Aorta (tissue), 5 donors: ENCODE results near the gene TMEM145. TPM values are rescaled to one million over a fixed set of nuclear protein-coding genes. Genes with fewer than 3 reads are reported as not detected.
"Not testable (repeated sequence)": the region's sequence is repeated elsewhere in the genome, so short reads cannot be mapped to it uniquely, and the experiment has no call there.

Experiments
- ATAC-seq: fragments of 200-7000 bp; cut with Tn5 transposase; one replicate; pipeline ENCODE4 v1.9.1; 2022; ENCODE audit warnings: moderate library complexity; ENCODE audit not compliant: low FRiP score
- DNase-seq, 2 donors: peaks; one replicate each; pipeline ENCODE4 v3.0.0-alpha.2; 2020
- H3K27ac ChIP-seq, 2 donors: one replicate each; pipeline ENCODE4 v1.5.1; 2013; ENCODE audit warnings: low read length in 2 of 2, mild to moderate bottlenecking in 2 of 2, moderate library complexity in 2 of 2, control low read depth in 1 of 2, inconsistent platforms in 1 of 2, low read depth in 1 of 2
- H3K27me3 ChIP-seq, 2 donors: one replicate each; pipeline ENCODE4 v1.6.1; 2013; ENCODE audit warnings: control low read depth in 1 of 2, low read length in 1 of 2, mild to moderate bottlenecking in 1 of 2, moderate library complexity in 1 of 2; ENCODE audit not compliant: insufficient read depth in 2 of 2, control insufficient read depth in 1 of 2
- H3K36me3 ChIP-seq, 2 donors: one replicate each; pipeline ENCODE4 v1.6.1; 2013; ENCODE audit warnings: control low read depth in 1 of 2, low read length in 1 of 2, mild to moderate bottlenecking in 1 of 2; ENCODE audit not compliant: insufficient read depth in 2 of 2, control insufficient read depth in 1 of 2
- H3K4me1 ChIP-seq, 2 donors: one replicate each; pipeline ENCODE4 v1.6.1; 2013; ENCODE audit warnings: low read length in 2 of 2, control low read depth in 1 of 2, mild to moderate bottlenecking in 1 of 2, moderate library complexity in 1 of 2; ENCODE audit not compliant: insufficient read depth in 2 of 2, control insufficient read depth in 1 of 2
- H3K4me3 ChIP-seq, 2 donors: one replicate each; pipeline ENCODE4 v1.5.1; 2013; ENCODE audit warnings: low read length in 2 of 2, control low read depth in 1 of 2, mild to moderate bottlenecking in 1 of 2
- H3K9me3 ChIP-seq: one replicate; pipeline ENCODE4 v1.6.1; 2013; ENCODE audit warnings: mild to moderate bottlenecking, low read length; ENCODE audit not compliant: control insufficient read depth
- WGBS, 2 donors: extraction: QIAGEN DNeasy Blood & Tissue Kit; methylation state at CpG; one replicate each; pipeline ENCODE4 v1.1.7; 2013; 5-methylcytosine and 5-hydroxymethylcytosine counted together
- intact Hi-C, 2 donors: fragments of 100-400 bp; cut with DNase I; formaldehyde crosslinking; loops; one replicate each; pipeline versions ENCODE4 v1.14.2 to v1.15.0; 2022
- polyA plus RNA-seq, 2 donors: library from polyadenylated mRNA; stranded (reverse); fragments of 200-250 nt; gene quantifications; one replicate each; pipeline ENCODE4 v1.2.3, GENCODE V29; 2013
- total RNA-seq, 2 donors: library from RNA; stranded (reverse); fragmentation: NEBNext Ultra II Directional; extraction: Animal tissue kit (Norgen Biotek cat#: 25700); gene quantifications; one replicate each; pipeline ENCODE4 v1.2.1, GENCODE V29; 2021
- donor health status: healthy with polysubstance abuse.
- donor health status: Bipolar disorder and iron deficiency.
- donor health status: DM: no; HTN: no; CAD: no.
- donor health status: DM: no; HTN: no; CAD: no.
- donor health status: DM: yes; HTN: yes; CAD: no.

Gene TMEM145
- total and polyA plus RNA-seq, 4 donors, result not detected

DNA sequence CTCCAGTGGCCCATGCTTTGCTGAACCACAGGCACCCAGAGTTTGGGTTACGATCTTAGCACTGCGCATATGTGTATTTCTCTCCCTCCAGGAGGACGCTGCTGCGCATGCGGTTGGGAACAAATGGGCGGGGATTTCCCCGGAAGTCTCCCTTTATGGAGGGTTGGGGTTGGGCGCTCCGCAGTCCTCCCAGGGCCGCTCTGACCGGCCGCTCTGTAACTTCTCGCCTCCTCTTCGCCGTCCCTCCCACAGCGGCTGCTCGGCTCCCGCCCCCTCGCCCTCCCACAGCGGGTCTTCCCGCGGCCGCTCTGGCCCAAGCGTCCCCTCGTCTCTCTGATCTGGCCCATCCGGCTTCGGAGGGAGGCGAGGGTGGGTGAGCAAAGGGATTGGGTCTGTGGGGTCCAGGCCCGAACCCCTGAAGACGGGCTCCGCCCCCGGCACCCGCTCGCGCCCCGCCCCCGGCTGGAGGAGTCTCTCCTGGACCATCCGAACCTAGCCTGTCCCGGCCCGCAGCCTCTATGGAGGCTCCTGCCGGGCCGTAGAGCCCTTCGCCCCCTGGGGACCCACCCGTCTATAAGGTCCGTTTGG is 12.3 kb downstream of the TMEM145 start, which contains the start of gene MEGF8:
TSS of gene MEGF8 (plus strand) at position 328 of the 588 bp plus-strand sequence. CDS start 609 bp downstream, outside the sequence.
- ATAC-seq, result peak; percentile 98

DNA sequence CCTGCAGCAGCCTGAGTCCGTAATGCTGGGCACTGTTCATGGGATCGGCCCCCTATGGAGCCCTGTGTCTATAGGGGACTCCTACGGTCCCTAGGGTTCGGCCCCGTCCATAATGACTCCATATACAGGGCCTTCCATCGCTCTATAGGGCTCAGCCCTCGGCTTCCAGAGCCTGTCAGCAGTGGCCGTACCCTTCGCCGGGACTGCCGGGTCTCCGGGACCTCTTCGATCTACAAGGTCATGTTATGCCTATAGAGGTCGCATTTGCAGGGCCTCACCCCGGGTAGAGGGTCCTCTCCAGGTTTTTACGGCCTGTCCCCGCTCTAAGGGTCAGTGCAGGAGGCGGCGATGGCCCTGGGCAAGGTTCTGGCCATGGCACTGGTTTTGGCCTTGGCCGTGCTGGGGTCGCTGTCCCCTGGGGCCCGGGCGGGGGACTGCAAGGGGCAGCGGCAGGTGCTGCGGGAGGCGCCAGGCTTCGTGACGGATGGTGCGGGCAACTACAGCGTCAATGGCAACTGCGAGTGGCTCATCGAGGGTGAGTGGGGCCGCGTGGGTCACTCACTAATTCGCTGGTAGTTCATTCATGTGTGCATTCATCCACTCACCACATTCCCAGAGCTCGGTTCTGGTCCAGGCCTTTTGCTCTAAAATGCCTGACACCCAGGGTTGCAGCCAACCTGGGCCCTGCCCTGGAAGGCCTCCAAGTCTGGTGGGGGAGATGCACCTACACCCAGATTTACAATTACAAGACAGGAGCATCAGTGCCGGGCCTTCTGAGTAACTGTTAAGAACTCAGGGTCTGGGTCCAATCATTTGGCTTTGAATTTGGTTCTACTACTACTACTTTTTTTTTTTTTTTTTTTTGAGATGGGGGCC is 13.0 kb downstream of the TMEM145 start:
- ATAC-seq (no peak), DNase-seq (peak in 1 of 2 donors; percentile 63)
- Histone ChIP-seq H3K27me3 (no peaks in the 10 kb centered on the region), H3K4me1 (no peaks in the 10 kb centered on the region), H3K27ac (no peak overlapping the region), H3K4me3 (peak overlapping the region; percentile 67 to 69), H3K9me3 (no peaks in the 10 kb centered on the region), H3K36me3 (no peaks in the 10 kb centered on the region)
- intact Hi-C loops, result loop anchor here (5.0 kb wide), 2 partner anchors 71 to 194 kb away; partner anchors contain the start of gene POU2F2 (in 2 of the 2)
- WGBS, 2 donors, result 4 to 5% methylated on average over 37 of the region's 37 CpGs

More for the DNA sequence above, 12.3 kb downstream of the TMEM145 start, which contains the start of gene MEGF8:
- peak within 1 kb of the TSS; percentile 67 to 69 for H3K4me3 ChIP-seq
- H3K27me3 ChIP-seq, result no peaks in the 10 kb centered on the region
- H3K27ac ChIP-seq, result no peak within 1 kb of the TSS
- H3K4me1 ChIP-seq, result no peaks in the 10 kb centered on the region
- peak; percentile 99 for DNase-seq
- no peaks in the 10 kb centered on the region for H3K36me3 ChIP-seq
- intact Hi-C loops, result loop anchor here (5.0 kb wide), 2 partner anchors 72 to 193 kb away; partner anchors contain the start of gene POU2F2 (in 2 of the 2)
- WGBS, 2 donors, result 1% methylated on average over 44 to 45 of the region's 45 CpGs
- no peaks in the 10 kb centered on the region for H3K9me3 ChIP-seq

DNA sequence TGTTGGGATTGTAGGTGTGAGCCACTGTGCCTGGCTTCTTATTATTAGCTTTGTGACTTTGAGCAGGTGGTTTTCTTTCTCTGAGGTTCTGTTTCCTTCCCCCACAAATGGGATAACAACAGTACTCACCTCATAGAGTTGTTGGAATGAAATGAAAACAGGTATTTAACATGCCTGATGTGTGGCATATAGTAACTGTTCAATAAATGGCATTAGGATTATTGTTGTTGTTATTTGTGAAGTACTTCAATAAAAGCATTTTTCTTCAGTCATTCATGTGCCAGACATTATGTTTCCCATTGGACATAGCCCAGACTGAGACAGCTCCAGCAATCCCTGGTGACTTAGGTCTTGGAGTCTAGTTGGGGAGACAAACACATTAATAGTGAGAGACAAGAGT is 13.9 kb downstream of the TMEM145 start:
- H3K4me3 ChIP-seq, result no peak overlapping the region

DNA sequence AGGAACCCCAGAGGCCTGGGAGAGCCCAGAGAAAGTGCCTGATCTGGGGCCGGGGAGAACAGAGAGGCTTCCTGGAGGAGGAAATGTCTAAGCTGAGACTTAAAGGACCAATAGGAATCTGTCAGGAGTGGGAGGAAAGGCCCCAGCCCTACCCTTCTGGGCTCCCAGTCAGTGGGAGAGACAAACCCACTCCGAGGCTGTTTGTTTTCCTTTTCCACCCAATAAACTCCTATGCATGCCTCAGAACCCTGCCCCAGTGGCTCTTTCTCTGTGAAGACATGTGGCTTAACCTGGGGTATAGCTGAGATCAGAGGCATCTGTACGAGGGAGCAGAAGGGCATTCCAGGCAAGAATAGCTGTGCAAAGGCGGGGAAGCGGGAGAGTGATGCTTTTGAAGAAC is 14.3 kb downstream of the TMEM145 start:
- Histone ChIP-seq H3K9me3 (no peaks in the 10 kb centered on the region), H3K27ac (no peak overlapping the region), H3K4me3 (no peak overlapping the region), H3K27me3 (no peaks in the 10 kb centered on the region), H3K4me1 (no peaks in the 10 kb centered on the region), H3K36me3 (no peaks in the 10 kb centered on the region)
- ATAC-seq, result no peak
- 86 to 92% methylated on average over 5 of the region's 5 CpGs for WGBS, 2 donors
- DNase-seq, result no peak
- intact Hi-C loops, result loop anchor here (5.0 kb wide), 2 partner anchors 70 to 195 kb away; partner anchors contain the start of gene POU2F2 (in 2 of the 2)

More for the DNA sequence above, 13.9 kb downstream of the TMEM145 start:
- intact Hi-C loops, result loop anchor here (5.0 kb wide), 2 partner anchors 70 to 195 kb away; partner anchors contain the start of gene POU2F2 (in 2 of the 2)
- Histone ChIP-seq H3K9me3 (no peaks in the 10 kb centered on the region), H3K36me3 (no peaks in the 10 kb centered on the region), H3K4me1 (no peaks in the 10 kb centered on the region), H3K27me3 (no peaks in the 10 kb centered on the region), H3K27ac (no peak overlapping the region)
- no peak for ATAC-seq
- no peak for DNase-seq

DNA sequence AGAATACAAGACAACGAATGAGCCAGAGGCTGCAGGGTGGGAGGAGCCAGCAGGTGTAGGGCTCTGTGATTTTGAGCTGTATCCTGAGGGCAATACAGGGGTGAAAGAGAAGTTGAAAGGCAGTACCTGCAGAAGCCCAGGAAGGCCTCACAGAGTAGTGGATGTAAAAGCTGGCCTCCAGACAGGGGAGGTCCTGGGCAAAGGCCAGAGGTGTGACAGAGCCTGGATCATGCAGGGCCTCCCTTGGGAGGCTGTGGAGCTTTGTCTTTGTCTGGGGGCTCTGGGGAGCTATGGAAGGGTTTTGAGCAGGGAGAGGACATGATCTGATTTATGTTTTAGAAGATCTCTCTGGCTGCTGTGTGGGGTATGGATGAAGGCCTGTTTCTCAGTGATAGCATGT is 15.0 kb downstream of the TMEM145 start:
- DNase-seq (no peak), ATAC-seq (no peak)
- no peaks in the 10 kb centered on the region for H3K36me3 ChIP-seq
- H3K9me3 ChIP-seq, result no peaks in the 10 kb centered on the region
- no peaks in the 10 kb centered on the region for H3K27me3 ChIP-seq
- H3K27ac ChIP-seq, result no peak overlapping the region
- no peak overlapping the region for H3K4me3 ChIP-seq
- intact Hi-C loops, result loop anchor here (5.0 kb wide), 2 partner anchors 69 to 196 kb away; partner anchors contain the start of gene POU2F2 (in 2 of the 2)
- H3K4me1 ChIP-seq, result no peaks in the 10 kb centered on the region
- WGBS, 2 donors, result 36 to 51% methylated on average over 1 of the region's 1 CpG

DNA sequence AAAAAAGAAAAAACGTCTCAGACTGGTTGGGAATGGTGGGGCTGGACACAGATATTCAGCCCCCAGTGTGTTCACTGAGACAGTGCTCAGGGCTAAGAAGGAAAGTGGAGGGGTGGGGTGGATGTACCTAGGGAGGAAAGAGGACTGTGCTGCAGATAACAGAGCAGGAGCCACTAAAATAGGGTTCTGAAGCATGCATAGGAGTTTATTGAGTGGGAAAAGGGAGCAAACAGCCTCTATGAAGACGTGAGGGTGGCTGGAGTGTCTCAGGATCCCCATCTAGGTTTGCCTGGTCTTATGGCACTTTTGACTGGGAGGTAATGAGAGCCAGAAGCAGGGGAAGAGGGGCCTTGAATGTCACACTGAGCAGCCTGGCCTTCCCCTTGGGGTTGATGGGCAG is 15.7 kb downstream of the TMEM145 start:
- no peaks in the 10 kb centered on the region for H3K36me3 ChIP-seq
- intact Hi-C loops, result loop anchor here (5.0 kb wide), 2 partner anchors 68 to 197 kb away; partner anchors contain the start of gene POU2F2 (in 2 of the 2)
- WGBS, 2 donors, result 71 to 75% methylated on average over 2 of the region's 2 CpGs
- no peaks in the 10 kb centered on the region for H3K9me3 ChIP-seq
- DNase-seq (no peak), ATAC-seq (no peak)
- no peaks in the 10 kb centered on the region for H3K27me3 ChIP-seq
- H3K4me3 ChIP-seq, result no peak overlapping the region
- H3K27ac ChIP-seq, result no peak overlapping the region
- H3K4me1 ChIP-seq, result no peaks in the 10 kb centered on the region

DNA sequence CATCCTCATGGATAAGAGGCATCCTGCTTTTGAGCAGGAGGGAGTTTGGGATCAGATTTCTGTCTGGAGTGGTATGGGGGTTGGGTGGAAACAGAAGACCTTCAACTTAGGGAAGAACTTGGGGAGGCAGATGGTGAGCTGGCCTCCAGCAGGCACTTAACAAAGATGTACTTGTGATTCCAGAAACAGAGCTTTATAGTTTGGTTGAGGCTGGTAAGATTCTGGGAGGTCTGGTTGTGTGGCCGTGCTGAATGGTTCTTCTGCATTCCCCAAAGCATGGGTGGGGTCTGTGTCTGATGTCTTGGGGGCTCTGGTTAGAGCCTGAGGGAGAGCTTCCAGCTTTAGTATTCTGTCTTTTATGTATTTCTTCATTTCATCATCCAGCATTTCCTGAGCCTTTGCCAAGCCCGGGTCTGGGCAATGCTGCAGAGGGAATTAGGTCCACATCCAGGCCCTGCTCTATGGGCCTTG is 17.2 kb downstream of the TMEM145 start:
- Histone ChIP-seq H3K4me1 (no peaks in the 10 kb centered on the region), H3K4me3 (no peak overlapping the region), H3K27me3 (no peaks in the 10 kb centered on the region), H3K36me3 (no peaks in the 10 kb centered on the region), H3K27ac (no peak overlapping the region), H3K9me3 (no peaks in the 10 kb centered on the region)
- no peak for DNase-seq
- 40 to 49% methylated on average over 2 of the region's 2 CpGs for WGBS, 2 donors
- intact Hi-C loops, result no loop called here
- ATAC-seq, result no peak

DNA sequence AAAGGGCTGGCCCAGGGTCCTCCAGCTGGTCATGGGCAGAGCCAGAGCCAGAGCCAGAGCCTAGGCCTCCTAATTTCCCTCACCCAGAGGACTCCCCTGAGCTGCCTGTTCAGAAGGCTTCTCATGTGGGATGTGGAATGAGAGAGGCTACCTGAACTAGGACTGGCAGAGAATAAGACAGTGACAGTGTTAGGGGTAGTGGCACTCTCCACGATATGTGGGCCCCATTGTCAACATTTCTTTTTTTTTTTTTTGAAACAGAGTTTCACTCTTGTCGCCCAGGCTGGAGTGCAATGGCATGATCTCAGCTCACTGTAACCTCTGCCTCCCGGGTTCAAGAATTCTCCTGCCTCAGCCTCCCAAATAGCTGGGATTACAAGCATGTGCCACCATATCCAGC is 18.2 kb downstream of the TMEM145 start:
- H3K9me3 ChIP-seq, H3K4me1 ChIP-seq, H3K27me3 ChIP-seq, DNase-seq, H3K4me3 ChIP-seq, H3K27ac ChIP-seq, intact Hi-C loops, ATAC-seq, H3K36me3 ChIP-seq: not testable (repeated sequence)
- WGBS, 2 donors, result 79 to 80% methylated on average over 3 of the region's 3 CpGs
